ENCODE measurements around the gene PLXNB2. TPM values are rescaled to one million over a fixed set of nuclear protein-coding genes. Genes with fewer than 3 reads are reported as not detected.
A peak's percentile ranks its signal among the peaks of the same experiment; 100 is the strongest.

Gene PLXNB2
- polyA plus RNA-seq, 6 donors from 2014 or later, result 0.46 to 1.1 (median 0.66) TPM; not detected in 1

DNA sequence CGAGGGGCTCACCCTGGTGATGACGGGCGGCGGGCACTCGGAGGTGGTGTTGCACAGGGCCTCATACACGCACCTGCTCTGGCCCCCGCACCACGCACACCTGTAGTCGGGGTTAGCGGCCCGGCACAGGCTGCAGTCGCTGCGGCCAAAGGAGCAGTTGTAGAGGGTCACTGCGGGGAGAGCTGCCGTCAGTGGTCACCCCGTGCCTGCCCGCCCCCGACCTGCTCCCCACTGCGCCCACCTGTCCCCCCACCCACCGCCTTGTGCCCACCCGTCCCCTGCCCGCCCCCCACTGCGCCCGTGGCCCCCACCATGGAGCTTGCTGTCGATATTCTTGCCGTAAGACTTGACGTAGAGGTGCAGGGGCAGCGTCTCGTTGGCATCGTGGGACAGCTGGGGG, 23.6 kb downstream of the PLXNB2 start:
- Mint-ChIP-seq H3K4me3 (no peak overlapping the region), H3K9me3 (no peaks in the 10 kb centered on the region), H3K27ac (no peak overlapping the region), H3K4me1 (no peaks in the 10 kb centered on the region), H3K27me3 (peaks cover 0 to 7% (median 0%) of the 10 kb centered on the region in 3 donors), H3K36me3 (no peaks in the 10 kb centered on the region)
- ATAC-seq (ENCODE audit: low read depth in 2 of 2), result no peak
- DNase-seq, result no peak

DNA sequence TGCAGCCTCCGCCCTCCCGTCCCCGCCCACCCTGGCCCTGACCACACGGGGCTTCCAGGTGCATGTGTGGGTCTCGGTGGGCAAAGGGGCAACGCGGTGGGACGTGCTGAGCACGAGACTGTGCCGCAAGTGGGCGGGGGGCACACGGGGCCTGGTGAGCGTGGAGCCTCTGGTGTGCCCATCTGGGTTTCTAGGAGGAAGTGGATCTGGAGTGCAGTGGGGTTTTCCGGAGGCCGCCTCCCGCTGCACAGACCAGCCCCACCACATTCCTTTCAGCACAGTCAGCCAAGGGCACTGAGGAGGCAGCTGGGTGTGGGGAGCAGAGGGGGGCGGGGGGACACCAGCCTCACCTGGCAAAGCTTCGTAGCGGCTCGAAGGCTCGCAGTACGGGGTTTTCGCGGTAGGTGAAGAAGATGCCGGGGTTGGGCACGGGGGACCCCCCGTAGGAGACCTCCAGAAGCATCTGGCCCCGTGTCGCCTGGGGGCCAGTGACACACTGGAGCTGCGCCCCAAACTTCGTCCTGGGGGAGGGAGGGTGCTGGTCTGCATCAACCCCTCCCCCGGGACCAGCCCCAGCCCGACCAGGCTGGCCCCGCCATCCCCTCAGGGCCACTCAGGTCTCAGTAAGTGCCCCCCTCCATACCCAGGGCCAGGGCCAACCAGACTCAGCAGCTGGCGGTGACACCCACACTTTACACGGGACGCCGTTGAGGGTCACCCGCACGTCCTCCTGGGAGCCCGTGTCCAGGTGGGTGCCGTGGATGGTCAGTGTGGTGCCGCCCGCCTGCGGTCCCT, 24.9 kb downstream of the PLXNB2 start:
- peak in 1 of 2 donors; percentile 43 for ATAC-seq (ENCODE audit: low read depth in 2 of 2)
- Mint-ChIP-seq H3K27ac (no peak overlapping the region), H3K9me3 (no peaks in the 10 kb centered on the region), H3K36me3 (no peaks in the 10 kb centered on the region), H3K4me3 (no peak overlapping the region), H3K4me1 (no peaks in the 10 kb centered on the region), H3K27me3 (no peaks in the 10 kb centered on the region)
- no peak for DNase-seq

DNA sequence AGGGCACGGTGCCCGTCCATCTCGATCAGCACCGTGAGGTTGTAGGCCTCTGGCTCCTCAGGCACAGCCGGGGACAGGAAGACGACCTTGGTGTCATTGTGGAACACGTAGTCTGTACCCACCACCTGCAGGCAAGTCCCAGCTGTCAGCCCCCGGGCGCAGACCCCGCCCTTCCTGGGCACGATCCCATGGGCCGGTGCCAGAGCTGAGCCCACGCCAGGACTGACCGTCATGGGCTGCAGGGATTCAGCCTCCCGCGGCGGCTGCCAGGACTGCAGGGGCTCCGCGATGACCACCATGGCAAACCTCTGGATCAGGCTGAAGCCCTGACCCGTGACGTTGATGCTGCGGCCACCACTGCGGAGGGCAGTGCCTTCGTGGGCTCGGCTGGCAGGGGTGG, 25.5 kb downstream of the PLXNB2 start:
- no peak for DNase-seq
- Mint-ChIP-seq H3K9me3 (no peaks in the 10 kb centered on the region), H3K36me3 (no peaks in the 10 kb centered on the region), H3K27ac (no peak overlapping the region), H3K4me1 (no peaks in the 10 kb centered on the region), H3K27me3 (no peaks in the 10 kb centered on the region), H3K4me3 (no peak overlapping the region)
- no peak for ATAC-seq (ENCODE audit: low read depth in 2 of 2)

DNA sequence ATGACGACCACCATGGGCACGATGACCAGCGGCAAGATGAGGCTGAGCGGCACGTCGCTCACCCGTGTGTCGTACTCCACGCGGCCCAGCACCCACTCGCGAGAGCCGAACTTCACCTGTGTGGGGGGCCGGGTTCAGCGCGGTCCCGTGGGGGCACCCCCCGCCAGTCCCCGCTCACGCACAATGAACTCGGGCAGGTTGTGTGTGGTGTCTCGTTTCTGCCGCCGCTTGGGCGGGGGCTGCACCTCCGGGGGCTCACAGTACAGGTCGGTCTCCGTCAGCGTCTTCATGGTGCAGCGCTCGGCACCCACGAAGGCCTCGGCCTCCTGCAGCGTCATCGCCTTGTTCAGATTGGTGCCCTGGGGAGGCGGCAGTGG, 26.1 kb downstream of the PLXNB2 start:
- H3K4me1 Mint-ChIP-seq, result no peaks in the 10 kb centered on the region
- no peaks in the 10 kb centered on the region for H3K27me3 Mint-ChIP-seq
- H3K9me3 Mint-ChIP-seq, result no peaks in the 10 kb centered on the region
- H3K36me3 Mint-ChIP-seq, result no peaks in the 10 kb centered on the region
- DNase-seq (no peak), ATAC-seq (ENCODE audit: low read depth in 2 of 2) (no peak)
- H3K4me3 Mint-ChIP-seq, result no peak overlapping the region
- H3K27ac Mint-ChIP-seq, result no peak overlapping the region

DNA sequence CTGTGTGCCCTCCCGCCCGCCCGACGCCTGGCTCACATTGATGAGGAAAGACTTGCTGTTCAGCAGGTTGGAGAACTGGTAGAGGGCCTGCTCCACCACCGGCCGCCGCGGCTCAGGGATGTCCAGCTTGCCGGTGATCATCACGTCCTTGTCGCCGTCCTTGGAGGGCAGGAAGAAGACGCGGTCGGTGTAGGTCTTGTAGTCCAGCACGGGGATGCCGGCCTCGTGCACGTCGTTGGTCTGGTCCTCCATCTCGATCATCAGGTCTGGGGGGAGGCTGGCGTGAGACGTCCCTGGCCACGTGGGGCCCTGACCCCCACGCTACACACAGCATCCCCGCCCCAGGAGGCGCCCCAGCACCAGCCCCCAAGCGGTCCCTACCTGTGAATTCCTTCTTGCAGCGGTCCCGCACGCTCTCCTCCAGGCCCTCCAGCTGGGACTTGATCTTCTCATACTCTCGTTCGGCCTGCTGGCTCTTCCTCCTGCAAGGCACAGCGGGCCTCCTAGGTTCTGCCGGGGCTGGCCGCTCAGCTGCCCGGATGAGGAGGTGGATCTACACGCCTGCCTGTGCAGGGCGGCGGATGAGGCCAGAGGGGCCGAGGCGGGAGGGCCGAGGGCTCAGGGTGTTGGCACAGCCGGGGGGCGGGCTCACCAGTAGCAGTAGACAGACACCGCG, 26.6 kb downstream of the PLXNB2 start:
- H3K36me3 Mint-ChIP-seq, result no peaks in the 10 kb centered on the region
- peaks cover 0 to 1% (median 0%) of the 10 kb centered on the region in 3 donors for H3K4me1 Mint-ChIP-seq
- no peaks in the 10 kb centered on the region for H3K27me3 Mint-ChIP-seq
- peak overlapping the region in 2 of 6 donors; percentile 44 to 63 for H3K27ac Mint-ChIP-seq
- no peak for DNase-seq
- no peak for ATAC-seq (ENCODE audit: low read depth in 2 of 2)
- no peak overlapping the region for H3K4me3 Mint-ChIP-seq
- no peaks in the 10 kb centered on the region for H3K9me3 Mint-ChIP-seq

DNA sequence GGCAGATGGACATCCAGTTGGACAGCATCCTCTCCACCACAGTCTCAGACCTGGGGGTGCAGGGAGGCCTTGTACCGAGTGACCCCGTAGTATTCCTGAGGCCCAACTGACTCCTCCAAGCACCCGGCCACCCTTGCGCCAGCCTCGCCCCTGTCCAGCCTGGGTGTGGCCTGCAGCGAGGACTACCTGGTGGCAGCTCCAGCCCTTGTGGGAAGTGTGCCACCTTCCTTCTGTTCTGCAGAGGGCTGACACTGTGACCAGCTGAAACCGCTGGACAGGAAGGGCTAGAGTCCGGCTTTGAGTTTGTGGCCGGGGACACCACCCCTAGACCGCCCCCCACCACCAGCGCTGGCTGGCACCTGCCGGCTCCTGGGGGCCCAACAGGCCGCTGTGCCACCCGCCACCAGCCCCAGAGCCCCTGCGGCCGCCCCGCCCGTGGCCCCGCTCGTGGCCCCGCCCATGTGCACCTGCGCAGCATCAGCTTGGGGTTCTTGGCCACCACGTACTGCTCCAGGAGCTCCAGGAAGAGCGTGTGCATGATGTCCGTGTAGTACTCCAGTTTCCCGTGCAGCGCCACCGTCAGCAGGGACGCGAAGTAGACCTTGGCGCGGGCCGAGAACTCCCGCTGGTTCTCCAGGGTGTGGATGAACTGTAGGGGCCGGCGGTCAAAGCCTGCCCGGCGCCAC, 27.3 kb downstream of the PLXNB2 start:
- no peak overlapping the region for H3K27ac Mint-ChIP-seq
- H3K36me3 Mint-ChIP-seq, result no peaks in the 10 kb centered on the region
- no peaks in the 10 kb centered on the region for H3K27me3 Mint-ChIP-seq
- H3K4me1 Mint-ChIP-seq, result peaks cover 0 to 4% (median 2%) of the 10 kb centered on the region in 3 donors
- no peaks in the 10 kb centered on the region for H3K9me3 Mint-ChIP-seq
- ATAC-seq (ENCODE audit: low read depth in 2 of 2), result no peak
- H3K4me3 Mint-ChIP-seq, result no peak overlapping the region
- DNase-seq, result no peak

DNA sequence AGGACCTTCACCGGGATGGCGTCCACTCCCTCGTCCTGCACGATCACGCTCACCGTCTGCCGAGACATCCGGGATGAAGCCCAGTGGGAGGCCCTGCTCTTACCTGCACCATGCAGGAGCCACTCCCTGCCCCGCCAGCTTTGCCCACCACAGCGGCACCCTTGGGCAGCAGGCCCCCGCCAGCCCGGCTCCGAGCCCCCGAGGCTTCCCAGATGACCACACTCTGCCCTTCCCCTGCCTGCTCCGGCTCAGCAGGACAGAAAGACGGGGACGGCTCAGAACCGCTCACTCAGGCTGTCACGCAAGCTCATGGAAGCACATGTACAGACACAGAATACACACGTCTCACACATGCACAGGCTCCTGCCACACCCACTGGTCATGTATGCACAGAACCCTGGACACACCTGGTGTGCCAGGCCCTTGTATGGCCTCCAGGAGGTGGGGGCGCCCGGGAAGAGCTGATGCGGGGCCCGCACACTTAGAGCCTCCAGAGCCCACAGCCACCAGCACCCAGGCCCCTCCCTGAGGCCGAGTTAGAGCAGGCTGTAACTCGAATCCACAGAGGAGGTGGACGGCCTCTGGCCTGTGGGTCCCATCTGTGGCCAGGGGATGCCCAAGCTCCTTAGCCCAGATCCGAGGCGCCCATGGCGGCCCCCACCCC, 28.4 kb downstream of the PLXNB2 start:
- peak overlapping the region in 1 of 6 donors; percentile 44 for H3K27ac Mint-ChIP-seq
- H3K9me3 Mint-ChIP-seq, result no peaks in the 10 kb centered on the region
- DNase-seq, result no peak
- H3K4me1 Mint-ChIP-seq, result peaks cover 3 to 8% (median 4%) of the 10 kb centered on the region in 3 donors
- H3K27me3 Mint-ChIP-seq, result peaks cover 0 to 1% (median 0%) of the 10 kb centered on the region in 3 donors
- no peak for ATAC-seq (ENCODE audit: low read depth in 2 of 2)
- H3K4me3 Mint-ChIP-seq, result no peak overlapping the region
- H3K36me3 Mint-ChIP-seq, result no peaks in the 10 kb centered on the region

DNA sequence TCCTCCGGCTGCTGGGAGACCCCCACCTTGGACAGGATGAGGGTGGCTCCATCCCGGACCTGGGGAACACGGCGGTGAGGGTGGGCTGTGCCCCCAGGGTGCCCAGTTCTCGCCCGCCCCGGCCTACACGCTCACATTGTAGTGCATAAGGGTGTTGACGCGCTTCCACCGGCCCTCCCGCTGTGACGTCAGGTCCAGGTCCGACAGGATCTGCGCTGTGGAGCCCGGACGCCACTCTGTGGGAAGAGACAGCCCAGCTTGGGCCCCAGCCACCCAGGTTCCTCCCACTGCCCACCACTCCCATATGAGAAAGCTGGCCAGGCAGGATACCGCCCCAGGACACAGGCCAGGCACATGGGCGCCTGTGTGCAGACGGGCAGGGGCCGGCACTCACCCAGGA, 29.0 kb downstream of the PLXNB2 start:
- Mint-ChIP-seq H3K27ac (no peak overlapping the region), H3K9me3 (no peaks in the 10 kb centered on the region), H3K27me3 (peaks cover 0 to 6% (median 0%) of the 10 kb centered on the region in 3 donors), H3K4me1 (peaks cover 4 to 13% (median 7%) of the 10 kb centered on the region in 3 donors), H3K36me3 (no peaks in the 10 kb centered on the region), H3K4me3 (no peak overlapping the region)
- DNase-seq, result no peak
- no peak for ATAC-seq (ENCODE audit: low read depth in 2 of 2)

DNA sequence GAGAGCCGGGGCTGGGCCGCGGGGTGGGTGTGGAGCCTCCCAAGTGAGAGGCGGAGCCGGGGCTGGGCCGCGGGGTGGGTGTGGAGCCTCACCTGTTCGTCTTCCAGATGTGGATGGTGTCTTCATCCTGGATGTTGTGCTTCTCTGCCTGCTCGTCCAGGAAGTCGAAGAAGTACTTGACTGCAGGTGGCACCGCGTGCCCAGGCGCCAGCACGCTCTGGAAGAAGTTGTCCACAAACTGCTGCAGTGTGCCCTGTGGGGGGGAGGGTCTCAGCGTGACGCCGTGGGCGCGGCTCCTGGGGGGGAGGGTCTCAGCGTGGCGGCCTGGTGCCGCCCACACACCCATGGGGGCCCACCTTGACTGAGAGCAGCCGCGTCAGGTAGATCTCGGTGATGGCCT, 29.7 kb downstream of the PLXNB2 start:
- no peak for ATAC-seq (ENCODE audit: low read depth in 2 of 2)
- Mint-ChIP-seq H3K9me3 (no peaks in the 10 kb centered on the region), H3K4me1 (peaks cover 4 to 13% (median 10%) of the 10 kb centered on the region in 3 donors), H3K36me3 (no peaks in the 10 kb centered on the region), H3K27ac (peak overlapping the region in 1 of 6 donors; percentile 56), H3K4me3 (no peak overlapping the region), H3K27me3 (peaks cover 0 to 6% (median 0%) of the 10 kb centered on the region in 3 donors)
- DNase-seq, result no peak

DNA sequence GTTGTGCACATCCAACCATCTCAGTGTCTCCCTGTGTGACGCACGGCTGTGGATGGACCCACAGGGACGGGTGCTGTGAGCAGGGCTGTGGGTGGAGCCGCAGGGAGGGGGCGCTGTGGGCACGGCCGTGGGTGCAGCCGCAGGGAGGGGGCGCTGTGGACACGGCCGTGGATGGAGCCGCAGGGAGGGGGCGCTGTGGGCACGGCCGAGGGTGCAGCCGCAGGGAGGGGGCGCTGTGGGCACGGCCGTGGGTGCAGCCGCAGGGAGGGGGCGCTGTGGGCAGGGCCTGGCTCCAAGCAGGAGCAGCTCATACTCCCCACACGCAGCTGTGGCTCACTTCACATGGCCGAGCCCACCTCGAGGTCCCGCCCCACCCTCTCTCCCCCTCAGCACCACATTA, 31.3 kb downstream of the PLXNB2 start:
- Mint-ChIP-seq H3K36me3 (no peaks in the 10 kb centered on the region), H3K4me1 (peaks cover 4 to 13% (median 11%) of the 10 kb centered on the region in 3 donors), H3K4me3 (no peak overlapping the region), H3K9me3 (no peaks in the 10 kb centered on the region), H3K27ac (no peak overlapping the region), H3K27me3 (peaks cover 0 to 6% (median 0%) of the 10 kb centered on the region in 3 donors)
- DNase-seq, result peak; percentile 38
- peak; percentile 70 to 78 for ATAC-seq (ENCODE audit: low read depth in 2 of 2)

DNA sequence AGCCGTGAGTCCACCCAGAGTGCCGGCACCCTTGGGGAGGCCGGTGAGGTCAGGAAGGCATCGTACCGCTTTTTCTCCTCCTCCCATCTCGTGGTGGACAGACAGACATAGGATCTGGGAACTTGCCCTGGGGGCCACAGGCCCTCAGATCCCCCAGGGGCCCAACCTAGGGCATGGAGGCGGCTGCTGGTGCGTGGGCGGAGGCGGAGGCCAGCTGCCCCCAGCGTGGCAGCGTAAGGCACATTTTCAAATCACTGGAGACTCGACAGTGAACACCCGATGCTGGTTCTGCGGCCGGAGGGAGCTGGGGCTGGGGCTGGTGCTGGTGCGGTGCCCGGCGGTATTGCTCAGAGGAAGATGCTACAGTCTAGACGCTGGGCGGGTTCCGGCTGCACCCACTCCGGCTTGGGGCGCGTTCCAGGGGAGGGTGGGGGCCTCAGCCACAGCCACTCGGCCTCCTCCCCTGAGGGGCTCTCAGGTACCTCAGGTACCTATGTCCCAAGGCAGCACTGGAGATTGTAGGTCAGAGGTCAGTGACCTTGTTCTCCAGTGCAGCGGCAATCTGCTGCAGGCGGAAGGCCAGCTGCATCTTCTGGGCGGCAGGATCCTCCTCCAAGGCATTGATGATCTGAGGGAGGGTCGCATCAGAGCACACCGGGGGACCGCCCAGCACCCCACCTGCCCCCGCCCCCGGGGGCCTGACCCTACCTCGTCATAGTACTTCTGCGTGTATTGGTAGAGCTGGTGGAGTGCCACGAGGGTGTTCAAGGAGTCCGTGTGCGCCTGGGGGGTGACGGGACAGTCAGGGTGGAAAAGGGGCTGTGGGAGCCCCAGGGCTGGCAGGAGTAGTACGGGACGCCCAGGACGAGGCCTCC, 32.0 kb downstream of the PLXNB2 start:
- no peaks in the 10 kb centered on the region for H3K9me3 Mint-ChIP-seq
- ATAC-seq (ENCODE audit: low read depth in 2 of 2) (no peak), DNase-seq (no peak)
- H3K4me1 Mint-ChIP-seq, result peaks cover 8 to 19% (median 11%) of the 10 kb centered on the region in 3 donors
- no peaks in the 10 kb centered on the region for H3K36me3 Mint-ChIP-seq
- peak overlapping the region in 1 of 8 donors; percentile 44 for H3K4me3 Mint-ChIP-seq
- H3K27ac Mint-ChIP-seq, result no peak overlapping the region
- peaks cover 0 to 6% (median 0%) of the 10 kb centered on the region in 3 donors for H3K27me3 Mint-ChIP-seq

DNA sequence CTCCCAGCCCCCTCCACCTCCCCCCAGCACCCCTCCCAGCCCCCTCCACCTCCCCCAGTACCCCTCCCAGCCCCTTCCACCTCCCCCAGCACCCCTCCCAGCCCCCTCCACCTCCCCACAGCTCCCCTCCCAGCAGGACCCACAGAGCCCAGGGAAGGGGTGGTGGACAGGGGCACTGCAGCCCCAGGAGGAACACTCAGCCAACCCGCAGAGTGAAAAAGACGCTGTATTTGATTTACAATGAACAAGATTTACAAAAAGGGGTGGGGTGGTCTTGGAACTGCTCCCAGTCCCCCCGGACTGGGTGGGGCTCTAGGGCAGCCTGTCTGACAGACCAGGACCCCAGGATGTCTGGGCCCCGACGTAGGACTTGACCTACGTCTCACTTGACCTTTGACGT, 32.7 kb downstream of the PLXNB2 start:
- DNase-seq (no peak), ATAC-seq (ENCODE audit: low read depth in 2 of 2) (no peak)
- peaks cover 0 to 6% (median 0%) of the 10 kb centered on the region in 3 donors for H3K27me3 Mint-ChIP-seq
- H3K27ac Mint-ChIP-seq, result no peak overlapping the region
- peaks cover 8 to 19% (median 11%) of the 10 kb centered on the region in 3 donors for H3K4me1 Mint-ChIP-seq
- H3K4me3 Mint-ChIP-seq, result no peak overlapping the region
- H3K9me3 Mint-ChIP-seq, result no peaks in the 10 kb centered on the region
- H3K36me3 Mint-ChIP-seq, result no peaks in the 10 kb centered on the region

Data from naive B cell (primary cell).